HG03342 (cell line): Measurements from ENCODE around the gene AXDND1.
A peak's percentile ranks its signal among the peaks of the same experiment; 100 is the strongest.
"Not testable (repeated sequence)": the region's sequence is repeated elsewhere in the genome, so short reads cannot be mapped to it uniquely, and the experiment has no call there.

Experiments used
- ATAC-seq: cut with Tn5 transposase; IDR thresholded peaks from one replicate; pipeline ENCODE4 v1.9.1; 2021; ENCODE audit warnings: mild to moderate bottlenecking, moderate library complexity; ENCODE audit not compliant: unreplicated experiment

AXDND1 gene

GRCh38 chr1:179365342-179366092 is at the start of gene AXDND1:
TSS of gene AXDND1 (plus strand) at chr1:179365971. CDS start at chr1:179366510, 539 bp downstream.
- peak; percentile 98 for ATAC-seq

GRCh38 chr1:179318491-179318890 is 47.3 kb upstream of the AXDND1 start:
- ATAC-seq = no peak

GRCh38 chr1:179321533-179322216 is 44.1 kb upstream of the AXDND1 start:
- ATAC-seq = no peak

- ATAC-seq = no peak
These were observed 43.2 kb upstream of the AXDND1 start for GRCh38 chr1:179322557-179322956.

- ATAC-seq = no peak
These were observed 42.3 kb upstream of the AXDND1 start for GRCh38 chr1:179323436-179323835.

GRCh38 chr1:179325836-179326235 is 39.9 kb upstream of the AXDND1 start:
- no peak for ATAC-seq

- ATAC-seq = no peak
These were observed 39.0 kb upstream of the AXDND1 start for GRCh38 chr1:179326746-179327145.

- no peak for ATAC-seq
These were observed 38.6 kb upstream of the AXDND1 start for GRCh38 chr1:179327196-179327595.

- ATAC-seq = no peak
These were observed 38.1 kb upstream of the AXDND1 start for GRCh38 chr1:179327679-179328078.

- ATAC-seq = no peak
These were observed 35.9 kb upstream of the AXDND1 start for GRCh38 chr1:179329862-179330261.

- ATAC-seq = no peak
These were observed 31.3 kb upstream of the AXDND1 start for GRCh38 chr1:179334440-179334839.

GRCh38 chr1:179337288-179337687 is 28.5 kb upstream of the AXDND1 start:
- ATAC-seq = no peak

GRCh38 chr1:179337942-179338560 is 27.7 kb upstream of the AXDND1 start:
- ATAC-seq = no peak

- ATAC-seq = no peak
These were observed 24.9 kb upstream of the AXDND1 start for GRCh38 chr1:179340918-179341317.

- no peak for ATAC-seq
These were observed 23.7 kb upstream of the AXDND1 start for GRCh38 chr1:179341943-179342547.

GRCh38 chr1:179342740-179343404 is 22.9 kb upstream of the AXDND1 start:
- no peak for ATAC-seq

- ATAC-seq = no peak
These were observed 14.5 kb upstream of the AXDND1 start for GRCh38 chr1:179351281-179351680.

GRCh38 chr1:179352236-179352635 is 13.5 kb upstream of the AXDND1 start:
- no peak for ATAC-seq

- no peak for ATAC-seq
These were observed 12.2 kb upstream of the AXDND1 start for GRCh38 chr1:179353546-179353945.

- ATAC-seq = not testable (repeated sequence)
These were observed 4.1 kb upstream of the AXDND1 start for GRCh38 chr1:179361631-179362030.
